ENCODE measurements around the gene UVRAG. TPM values are rescaled to one million over a fixed set of nuclear protein-coding genes. Genes with fewer than 3 reads are reported as not detected.

Gene UVRAG
- total and polyA plus RNA-seq, 2 of the 4 experiments (the other 2 are of a cell fraction), result 5.6 to 10.9 TPM

GRCh38 chr11:75815345-75816168, 547 bp downstream of the UVRAG start:
- Histone ChIP-seq H2AK5ac (ENCODE audit: low read depth, low read length) (no peak overlapping the region; the same call in 1 of the 2 replicates), H3K79me1 (ENCODE audit: low read depth in 1 of 2, low read length in 2 of 2) (peaks cover 18 to 40% of the 10 kb centered on the region in 2 experiments; a peak in 3 of 4 replicates), H2BK5ac (ENCODE audit: low read depth, low read length, poor library complexity, severe bottlenecking) (peak overlapping the region; percentile 17), H3K4me2 (ENCODE audit: low read depth, low read length) (peak overlapping the region; percentile 93), H3K18ac (ENCODE audit: low read depth, low read length) (no peak overlapping the region; the same call in 1 of the 2 replicates), H3K27ac (ENCODE audit: insufficient read depth, low read length) (peak overlapping the region; percentile 47), H2AK9ac (replicated peaks; ENCODE audit: low read depth, low read length, poor library complexity) (peak overlapping the region; percentile 88), H3K36me3 (ENCODE audit: control insufficient read depth, insufficient read depth, low read length) (no peaks in the 10 kb centered on the region), H2BK120ac (ENCODE audit: low read depth, low read length) (no peak overlapping the region), H3K9me1 (ENCODE audit: insufficient read depth, low read length) (no peaks in the 10 kb centered on the region), H3K9me3 (ENCODE audit: control insufficient read depth, insufficient read depth, low read length) (no peaks in the 10 kb centered on the region), H4K8ac (ENCODE audit: low read depth in 2 of 2, low read length in 2 of 2) (peak overlapping the region in 1 of 2 experiments; percentile 8; a peak in 1 of 4 replicates), H2AFZ (replicated peaks; ENCODE audit: low read length, poor library complexity) (peak overlapping the region; percentile 99), H3K4me3 (ENCODE audit: insufficient read depth, low read depth, low read length) (peak overlapping the region; percentile 59), H4K5ac (ENCODE audit: low read depth, low read length) (no peak overlapping the region), H2BK20ac (ENCODE audit: low read depth, low read length) (no peak overlapping the region), H3K4ac (ENCODE audit: low read depth, low read length) (no peak overlapping the region; the same call in 1 of the 2 replicates), H3K27me3 (ENCODE audit: control insufficient read depth, insufficient read depth, low read length) (no peaks in the 10 kb centered on the region), H2BK15ac (ENCODE audit: low read depth, low read length) (no peak overlapping the region), H4K20me1 (ENCODE audit: insufficient read depth, low read length) (peaks cover 11% of the 10 kb centered on the region; the same call in 1 of the 2 replicates), H3K9ac (ENCODE audit: low read depth, low read length) (peak overlapping the region; percentile 73), H3K4me1 (ENCODE audit: control insufficient read depth, insufficient read depth, low read length) (peaks cover 8% of the 10 kb centered on the region), H3K14ac (replicated peaks; ENCODE audit: low read depth, low read length) (peak overlapping the region; percentile 26), H3K56ac (ENCODE audit: extremely low read depth, insufficient read depth, low read length) (peak overlapping the region; percentile 43; the same call in 1 of the 2 replicates), H3K23ac (ENCODE audit: low read depth, low read length) (peak overlapping the region; percentile 47), H4K91ac (ENCODE audit: insufficient read depth, low read depth, low read length) (no peak overlapping the region)
- dilution Hi-C loops (cut with HindIII; ENCODE audit: low sequenced_read_pairs, unreplicated experiment) (no loop called here), in situ Hi-C loops (cut with MboI; ENCODE audit: low sequenced_read_pairs) (no loop called here), intact Hi-C loops (cut with micrococcal nuclease) (loop anchor here (5.0 kb wide), 1 partner anchor 52 kb away; no protein-coding TSS in a partner anchor)
- 0% methylated on average over 23 of the region's 60 CpGs; no CpG with 5 or more reads in 1 of the 2 experiments for WGBS, 2 experiments (ENCODE audit: extremely low coverage in 2 of 2, insufficient read length in 1 of 2)
- DNase-seq (peak; percentile 29), ATAC-seq (ENCODE audit: low read depth) (peak; percentile 25)
- TF ChIP-seq POLR2A (IDR thresholded peaks at IDR 0.05; ENCODE audit: low read depth, low read length) (peak; percentile 45; the same call in 1 of the 2 replicates), MAZ (IDR thresholded peaks at IDR 0.05; ENCODE audit: borderline replicate concordance, low read depth, low read length) (no peak; the same call in 1 of the 2 replicates), ELK1 (IDR thresholded peaks at IDR 0.05; ENCODE audit: borderline replicate concordance, low read depth, low read length) (no peak)
- ChIA-PET POLR2A (ENCODE audit: unreplicated experiment) (no interaction called here), CTCF (no interaction called here)
- no TSS peak for BruUV-seq (replicated peaks)

Measured in IMR-90 (cell line).